SW 1271 (cell line): ENCODE data around the gene ALDH16A1.
"Not testable (repeated sequence)": the region's sequence is repeated elsewhere in the genome, so short reads cannot be mapped to it uniquely, and the experiment has no call there.

Experiments used
- DNase-seq, 2 experiments: peaks; one replicate each; lab custom pipeline; 2025; lab: John Stamatoyannopoulos, UW

The ALDH16A1 gene

GRCh38 chr19:49440439-49441209 lies 12.4 kb upstream of the ALDH16A1 start:
- DNase-seq = no peak

- DNase-seq = peak in 1 of 2 experiments; percentile 38
Measured at GRCh38 chr19:49441210-49441959, 11.6 kb upstream of the ALDH16A1 start, which contains the start of gene SLC17A7. Gene SLC17A7, minus strand, starts transcription at chr19:49441527. Its CDS starts 148 bp downstream, at chr19:49441379.

GRCh38 chr19:49441960-49442350 lies 11.1 kb upstream of the ALDH16A1 start:
- no peak for DNase-seq

- DNase-seq = no peak
Measured at GRCh38 chr19:49442354-49442753, 10.7 kb upstream of the ALDH16A1 start.

GRCh38 chr19:49442771-49443365 lies 10.2 kb upstream of the ALDH16A1 start:
- peak; percentile 70 to 82 for DNase-seq

GRCh38 chr19:49443366-49444099 lies 9.5 kb upstream of the ALDH16A1 start:
- peak; percentile 68 to 87 for DNase-seq

GRCh38 chr19:49444100-49444700 lies 8.8 kb upstream of the ALDH16A1 start:
- DNase-seq = not testable (repeated sequence)

- no peak for DNase-seq
Measured at GRCh38 chr19:49445997-49446396, 7.0 kb upstream of the ALDH16A1 start.

GRCh38 chr19:49447485-49448431 lies 5.3 kb upstream of the ALDH16A1 start:
- DNase-seq = peak in 1 of 2 experiments; percentile 36

- no peak for DNase-seq
Measured at GRCh38 chr19:49448432-49448786, 4.6 kb upstream of the ALDH16A1 start.

GRCh38 chr19:49450405-49450804 lies 2.6 kb upstream of the ALDH16A1 start:
- DNase-seq = no peak

- peak; percentile 96 to 98 for DNase-seq
Measured at GRCh38 chr19:49451430-49452181, 1.4 kb upstream of the ALDH16A1 start, which contains the start of gene PIH1D1. Gene PIH1D1, minus strand, starts transcription at chr19:49451814. Its CDS starts 240 bp downstream, at chr19:49451574.

GRCh38 chr19:49453757-49454240 lies 774 bp downstream of the ALDH16A1 start:
- DNase-seq = no peak

- DNase-seq = no peak
Measured at GRCh38 chr19:49455773-49456172, 2.7 kb downstream of the ALDH16A1 start.

GRCh38 chr19:49456326-49456725 lies 3.3 kb downstream of the ALDH16A1 start:
- DNase-seq = no peak

GRCh38 chr19:49458567-49458903 lies 5.5 kb downstream of the ALDH16A1 start:
- DNase-seq = no peak

- DNase-seq = no peak
Measured at GRCh38 chr19:49459388-49459787, 6.4 kb downstream of the ALDH16A1 start.

GRCh38 chr19:49461130-49461529 lies 8.1 kb downstream of the ALDH16A1 start:
- DNase-seq = not testable (repeated sequence)

GRCh38 chr19:49461656-49462055 lies 8.6 kb downstream of the ALDH16A1 start:
- no peak for DNase-seq

GRCh38 chr19:49462492-49462891 lies 9.5 kb downstream of the ALDH16A1 start:
- DNase-seq = no peak
